IPS-NIHi7 (cell line): ENCODE results near the gene EPHA5.
"Not testable (repeated sequence)": the region's sequence is repeated elsewhere in the genome, so short reads cannot be mapped to it uniquely, and the experiment has no call there.

Source experiments
- DNase-seq: peaks from one replicate; pipeline ENCODE4 v3.0.0; 2012; ENCODE audit warnings: mixed read lengths; ENCODE audit errors: extremely low spot score

The EPHA5 gene

DNA sequence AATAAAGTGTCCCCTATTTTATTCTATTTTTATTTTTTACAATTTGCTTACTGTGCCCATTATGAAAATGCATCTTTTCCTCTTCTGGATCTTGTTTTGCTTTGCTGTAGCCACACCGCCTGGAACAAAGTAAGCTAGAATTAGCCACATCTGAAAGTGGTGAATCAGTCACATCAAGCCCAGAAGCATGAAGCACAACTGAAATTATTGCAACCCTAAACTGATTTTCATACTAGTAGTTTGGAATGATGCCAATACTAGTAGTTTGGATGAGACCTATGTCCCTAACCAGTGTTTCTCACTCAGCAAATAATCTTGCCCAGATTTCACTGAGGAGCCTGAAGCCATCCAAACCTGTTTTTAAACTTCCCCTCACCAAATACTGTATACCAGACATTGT lies 303.0 kb downstream of the EPHA5 start:
- no peak for DNase-seq

- DNase-seq: no peak
Measured at GRCh38 chr4:65358914-65359313, 311.4 kb downstream of the EPHA5 start.

- no peak for DNase-seq
Measured at GRCh38 chr4:65353098-65353497, 317.2 kb downstream of the EPHA5 start.

DNA sequence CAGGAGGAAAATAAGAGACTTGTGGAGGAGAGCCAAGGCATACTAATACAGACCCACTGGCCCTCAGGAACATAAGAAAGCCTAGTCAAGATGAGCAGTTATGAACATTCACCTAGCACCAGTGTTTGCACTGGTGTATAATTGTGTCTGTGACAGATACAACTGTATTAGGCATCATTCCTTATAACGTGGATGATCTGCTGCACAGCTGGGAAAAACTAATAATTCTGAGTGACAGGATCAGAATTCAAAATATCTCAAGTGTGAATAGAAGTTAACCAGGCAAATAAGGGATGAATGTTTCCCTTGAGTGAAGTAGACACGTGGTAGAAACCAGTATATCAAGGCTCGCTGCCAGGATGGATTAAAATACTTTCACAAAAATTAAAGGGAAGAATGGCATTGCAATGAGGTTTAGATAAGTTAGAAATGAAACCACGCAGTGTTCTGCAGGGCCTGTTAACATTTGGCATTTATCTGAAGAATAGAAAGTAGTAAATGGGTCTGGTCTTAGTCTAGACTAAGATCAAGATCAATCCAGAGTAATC lies 325.9 kb downstream of the EPHA5 start:
- no peak for DNase-seq

GRCh38 chr4:65343342-65343741 lies 326.9 kb downstream of the EPHA5 start:
- no peak for DNase-seq

DNA sequence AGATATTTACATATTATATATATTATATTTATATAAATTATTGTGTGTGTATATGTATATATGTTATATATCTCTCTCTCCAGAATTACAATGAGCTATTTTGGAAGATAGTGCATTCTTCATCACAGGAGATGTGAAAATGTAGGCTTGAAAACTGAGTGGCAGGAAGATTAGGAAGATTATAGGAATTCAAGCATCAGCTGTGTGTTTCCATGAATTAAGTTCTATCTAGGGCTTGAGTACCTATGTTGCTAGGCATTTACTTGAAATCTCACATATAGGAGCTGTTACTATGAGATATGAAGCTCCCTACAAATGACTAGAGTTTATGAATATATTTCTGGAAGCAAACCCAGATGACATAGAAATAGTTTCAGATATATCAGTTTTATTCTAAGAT lies 328.7 kb downstream of the EPHA5 start:
- DNase-seq: no peak

- no peak for DNase-seq
Measured at GRCh38 chr4:65340382-65341109, 329.7 kb downstream of the EPHA5 start.

DNA sequence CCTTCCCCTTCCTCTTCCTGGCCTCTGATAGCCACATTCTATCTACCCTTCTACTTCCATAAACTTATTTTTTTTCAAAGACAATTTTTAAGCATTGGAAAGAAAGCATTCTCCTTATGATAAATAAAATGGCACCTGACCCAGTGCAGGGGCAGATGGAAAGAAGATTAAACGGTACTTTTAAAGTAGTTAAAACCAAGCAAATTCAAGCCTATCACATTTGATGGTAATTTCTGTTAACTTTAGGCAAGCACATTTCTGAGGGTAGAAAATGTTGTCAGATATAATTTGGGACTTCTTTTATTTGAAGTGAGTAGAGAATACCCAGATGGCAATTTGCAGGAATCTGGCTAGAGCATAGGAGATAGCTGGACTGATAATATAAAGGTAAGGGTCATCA lies 332.9 kb downstream of the EPHA5 start:
- no peak for DNase-seq

DNA sequence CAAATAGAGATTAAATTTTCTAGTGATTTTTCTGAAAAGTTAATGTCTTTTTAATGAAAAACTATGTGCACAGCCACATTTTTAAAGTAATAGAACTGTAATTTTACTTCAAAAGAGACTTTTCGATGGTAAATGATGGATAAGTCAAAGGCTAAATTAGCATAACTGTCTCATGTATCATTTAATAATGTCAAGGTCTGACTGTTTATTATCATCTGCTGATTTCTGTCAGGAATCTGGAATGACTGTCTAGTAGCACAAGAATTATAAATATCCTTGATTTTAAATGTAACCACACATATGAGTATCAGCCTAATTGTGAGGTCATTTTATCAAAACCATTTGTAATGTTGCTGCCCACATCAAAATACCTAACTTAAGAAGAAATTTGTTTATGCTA lies 333.8 kb downstream of the EPHA5 start:
- DNase-seq: no peak

GRCh38 chr4:65316534-65316933 lies 353.8 kb downstream of the EPHA5 start:
- no peak for DNase-seq

- DNase-seq: no peak
Measured at GRCh38 chr4:65311120-65311519, 359.2 kb downstream of the EPHA5 start.

DNA sequence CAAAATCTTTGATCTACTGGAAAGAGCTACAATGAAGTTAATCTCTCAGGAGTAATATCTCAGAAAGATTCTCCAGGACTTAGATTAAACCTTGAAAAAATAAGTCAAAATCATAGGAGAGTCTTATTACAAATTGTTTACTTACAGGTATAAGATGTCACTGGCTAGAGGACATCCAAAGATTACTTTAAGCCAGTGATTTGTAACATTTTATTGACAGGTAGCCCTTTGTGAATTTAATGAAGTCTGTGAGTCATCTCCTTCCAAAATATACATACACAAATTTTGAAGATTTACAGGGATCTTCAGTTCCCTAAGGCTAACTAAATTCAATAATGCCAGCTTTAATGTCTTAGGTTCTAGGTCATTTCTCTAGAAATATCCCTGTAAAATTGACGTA lies 359.7 kb downstream of the EPHA5 start:
- no peak for DNase-seq

- not testable (repeated sequence) for DNase-seq
Measured at GRCh38 chr4:65308626-65309025, 361.7 kb downstream of the EPHA5 start.

DNA sequence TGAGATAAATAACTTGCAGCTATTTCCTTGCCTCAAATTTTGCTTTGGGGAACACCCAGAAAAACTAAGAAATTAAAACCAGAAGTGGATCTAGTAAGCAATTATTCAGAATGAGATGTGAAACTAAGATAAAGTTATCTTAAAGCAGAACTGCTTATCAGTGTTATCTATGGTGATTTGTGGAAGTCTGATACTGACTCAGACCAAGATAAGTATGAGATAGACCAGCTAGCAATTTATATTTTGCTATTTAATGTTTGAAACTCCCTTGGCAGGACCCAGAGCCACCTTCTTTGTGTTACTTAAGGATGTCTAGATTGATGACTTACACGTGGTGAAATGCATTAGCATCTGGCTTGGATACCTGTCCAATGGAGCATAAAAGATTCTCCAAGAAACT lies 368.1 kb downstream of the EPHA5 start:
- DNase-seq: no peak

DNA sequence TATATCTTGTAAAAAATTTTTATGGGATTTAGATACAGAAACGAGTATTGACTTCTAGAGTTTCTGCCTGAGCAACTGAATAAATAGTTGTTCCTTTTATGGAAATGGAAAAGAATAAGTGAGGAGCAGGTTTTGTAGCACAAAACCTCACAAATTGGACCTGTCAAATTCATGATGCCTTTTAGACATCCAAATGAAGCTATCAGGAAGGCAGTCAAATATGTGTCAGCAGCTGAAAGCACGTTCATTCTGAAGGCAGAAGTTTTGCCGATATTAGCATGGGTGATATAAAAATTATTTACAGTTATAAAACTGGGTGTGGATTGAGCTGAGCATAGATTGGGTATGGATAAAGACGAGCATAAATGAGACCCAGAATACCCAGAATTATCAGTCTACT lies 374.0 kb downstream of the EPHA5 start:
- no peak for DNase-seq

- DNase-seq: no peak
Measured at GRCh38 chr4:65287071-65287470, 383.2 kb downstream of the EPHA5 start.
